GM21515 (cell line): ENCODE results near the gene SLC2A3.
"Not testable (repeated sequence)": the region's sequence is repeated elsewhere in the genome, so short reads cannot be mapped to it uniquely, and the experiment has no call there.

ENCODE experiments used
- ATAC-seq: cut with Tn5 transposase; IDR thresholded peaks from one replicate; pipeline ENCODE4 v1.9.1; 2021; ENCODE audit not compliant: unreplicated experiment

SLC2A3 gene

DNA sequence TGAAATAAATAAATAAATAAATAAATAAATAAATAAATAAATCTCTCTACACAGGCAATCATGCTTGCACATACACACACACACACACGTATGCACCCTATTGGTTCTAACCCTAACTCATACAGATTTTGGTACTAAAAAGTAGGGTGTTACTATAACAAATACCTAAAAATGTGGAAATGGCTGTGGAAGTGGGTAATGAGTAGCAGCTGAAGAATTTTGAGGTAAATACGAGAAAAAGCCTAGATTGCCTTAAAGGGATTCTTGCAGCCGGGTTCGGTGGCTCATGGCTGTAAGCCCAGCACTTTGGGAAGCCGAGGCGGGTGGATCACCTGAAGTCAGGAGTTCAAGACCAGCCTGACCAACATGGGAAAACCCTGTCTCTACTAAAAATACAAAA lies 15.7 kb upstream of the SLC2A3 start:
- no peak for ATAC-seq

DNA sequence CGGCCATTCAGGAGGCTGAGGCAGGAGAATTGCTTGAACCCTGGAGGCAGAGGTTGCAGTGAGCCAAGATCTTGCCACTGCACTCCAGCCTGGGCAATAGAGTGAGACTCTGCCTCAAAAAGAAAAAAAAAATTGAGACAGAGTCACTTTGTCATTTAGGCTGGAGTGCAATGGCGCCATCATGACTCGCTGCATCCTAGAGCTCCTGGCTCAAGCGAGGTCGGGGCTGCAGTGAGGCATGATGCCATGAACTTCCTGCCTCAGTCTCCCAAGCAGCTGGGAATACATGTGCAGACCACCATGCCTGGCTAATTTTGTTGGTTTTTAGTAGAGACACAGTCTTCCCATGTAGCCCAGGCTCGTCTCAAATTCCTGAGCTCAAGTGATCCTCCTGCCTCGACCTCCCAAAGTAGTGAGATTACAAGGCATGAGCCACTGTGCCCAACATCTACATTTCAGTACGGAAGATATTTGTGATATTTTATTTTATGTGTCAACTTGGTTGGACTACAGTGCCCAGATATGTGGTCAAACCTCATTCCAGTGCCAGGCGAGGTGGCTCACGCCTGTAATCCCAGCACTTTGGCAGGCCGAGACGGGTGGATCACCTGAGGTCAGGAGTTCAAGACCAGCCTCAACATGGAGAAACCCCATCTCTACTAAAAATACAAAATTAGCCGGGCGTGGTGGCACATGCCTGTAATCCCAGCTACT lies 14.4 kb upstream of the SLC2A3 start:
- not testable (repeated sequence) for ATAC-seq

DNA sequence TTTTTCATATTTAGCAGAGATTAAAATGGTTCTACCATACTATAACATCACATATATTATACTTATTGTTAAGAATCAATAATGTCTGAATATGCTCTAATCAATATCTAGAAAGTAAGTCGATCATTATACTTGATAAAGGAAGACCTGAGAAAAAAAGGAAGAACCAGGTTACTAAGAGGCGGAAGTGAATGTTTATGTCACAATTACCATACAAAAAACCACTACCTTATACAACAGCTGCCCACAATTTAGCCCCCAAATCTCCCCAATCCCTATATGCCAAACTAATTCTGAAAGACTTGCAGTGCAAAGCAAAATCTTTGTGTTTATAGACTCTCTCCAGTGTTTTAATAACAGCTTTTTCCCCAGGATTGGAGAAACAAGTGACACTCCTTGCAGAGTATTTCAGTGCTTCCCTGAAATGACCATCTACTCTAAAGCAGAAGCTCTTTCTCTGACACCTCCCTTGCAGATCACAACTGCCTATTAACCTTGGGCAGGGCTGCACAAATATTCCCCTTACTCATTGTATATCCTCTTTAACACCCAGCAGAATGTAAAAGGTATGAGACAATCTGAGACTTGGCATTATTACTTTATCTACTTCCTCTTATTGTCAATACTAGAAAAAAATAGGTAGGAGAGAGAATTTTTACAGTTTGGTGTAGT lies 12.7 kb upstream of the SLC2A3 start:
- ATAC-seq = no peak

DNA sequence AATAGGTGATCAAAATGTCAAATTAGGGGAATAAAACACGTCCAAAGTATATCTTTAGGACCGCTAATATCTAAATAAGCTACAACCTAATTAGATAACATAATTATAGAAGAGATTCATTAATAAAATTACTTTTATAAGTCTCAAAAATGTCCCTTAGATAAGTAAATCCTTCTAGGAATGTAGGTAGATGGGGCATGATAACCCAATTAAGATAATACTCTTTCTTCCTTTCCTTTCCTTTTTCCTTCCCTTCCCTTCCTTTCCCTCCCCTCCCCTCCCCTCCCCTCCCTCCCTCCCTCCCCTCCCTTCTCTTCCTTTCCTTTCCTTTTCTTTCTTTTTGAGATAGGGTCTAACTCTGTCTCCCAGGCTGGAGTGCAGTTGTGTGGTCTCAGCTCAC lies 11.0 kb upstream of the SLC2A3 start:
- no peak for ATAC-seq

DNA sequence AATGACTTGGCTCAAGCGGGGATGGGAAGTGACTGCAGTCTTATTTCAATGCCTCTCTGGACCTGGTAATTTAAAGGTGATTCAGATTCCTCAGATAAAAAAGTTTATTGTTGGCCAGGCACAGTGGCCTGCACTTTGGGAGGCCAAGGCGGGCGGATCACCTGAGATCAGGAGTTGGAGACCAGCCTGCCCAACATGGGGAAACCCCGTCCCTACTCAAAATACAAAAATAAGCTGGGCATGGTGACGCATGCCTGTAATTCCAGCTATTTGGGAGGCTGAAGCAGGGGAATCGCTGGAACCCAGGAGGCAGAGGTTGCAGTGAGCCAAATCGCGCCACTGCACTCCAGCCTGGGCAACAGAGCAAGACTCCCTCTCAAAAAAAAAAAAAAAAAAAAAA lies 8.8 kb upstream of the SLC2A3 start:
- ATAC-seq = not testable (repeated sequence)

DNA sequence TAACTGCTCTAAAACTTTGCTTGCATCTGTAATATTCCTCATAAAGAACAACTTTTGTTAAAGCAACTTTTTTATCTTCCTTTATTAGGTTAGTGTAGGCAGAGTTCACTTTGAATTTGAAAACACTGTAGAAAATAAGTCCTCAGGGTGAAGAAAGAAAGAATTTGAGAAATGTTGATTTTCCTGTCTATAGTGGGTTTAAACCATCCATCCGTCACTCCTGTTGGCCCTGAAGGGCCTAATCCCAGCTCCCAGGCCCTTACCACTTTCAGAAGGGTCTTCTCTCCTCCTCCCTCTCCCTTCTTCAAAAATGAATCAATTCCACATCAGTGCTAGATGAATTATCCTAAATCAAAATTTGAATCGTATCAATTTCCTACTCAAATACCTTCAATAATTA lies 4.9 kb upstream of the SLC2A3 start:
- no peak for ATAC-seq

DNA sequence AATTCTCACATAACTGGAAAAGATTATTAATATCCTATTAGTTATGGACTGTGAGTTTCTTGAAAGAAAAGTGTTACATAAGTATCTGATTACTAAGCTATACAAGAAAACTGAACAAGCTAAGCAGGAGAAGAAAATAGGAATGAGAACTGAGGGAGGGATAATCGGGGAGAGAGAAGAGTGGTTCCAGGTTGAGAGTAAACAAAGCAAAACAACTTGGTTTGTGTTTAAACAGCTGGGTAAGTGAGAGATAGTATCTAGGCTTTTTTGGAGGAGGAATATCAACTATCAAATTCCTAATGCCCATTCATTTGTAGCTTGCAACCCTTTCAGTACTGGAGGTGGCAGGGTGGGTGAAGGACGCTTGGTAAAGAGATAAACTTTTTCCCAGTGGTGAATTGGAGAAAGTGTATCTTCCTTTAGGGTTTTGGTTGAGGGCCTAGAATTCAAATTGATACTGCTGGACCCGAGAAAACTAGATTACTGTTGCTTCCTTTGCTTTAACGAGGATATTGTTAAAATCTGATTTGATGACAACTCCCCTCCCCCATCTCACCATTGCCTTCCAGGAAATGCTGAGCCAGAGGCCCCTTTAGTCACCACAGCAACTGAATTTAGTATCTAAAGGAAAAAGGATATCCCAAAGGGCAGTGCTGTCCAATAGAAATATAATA lies 2.0 kb upstream of the SLC2A3 start:
- ATAC-seq = no peak

DNA sequence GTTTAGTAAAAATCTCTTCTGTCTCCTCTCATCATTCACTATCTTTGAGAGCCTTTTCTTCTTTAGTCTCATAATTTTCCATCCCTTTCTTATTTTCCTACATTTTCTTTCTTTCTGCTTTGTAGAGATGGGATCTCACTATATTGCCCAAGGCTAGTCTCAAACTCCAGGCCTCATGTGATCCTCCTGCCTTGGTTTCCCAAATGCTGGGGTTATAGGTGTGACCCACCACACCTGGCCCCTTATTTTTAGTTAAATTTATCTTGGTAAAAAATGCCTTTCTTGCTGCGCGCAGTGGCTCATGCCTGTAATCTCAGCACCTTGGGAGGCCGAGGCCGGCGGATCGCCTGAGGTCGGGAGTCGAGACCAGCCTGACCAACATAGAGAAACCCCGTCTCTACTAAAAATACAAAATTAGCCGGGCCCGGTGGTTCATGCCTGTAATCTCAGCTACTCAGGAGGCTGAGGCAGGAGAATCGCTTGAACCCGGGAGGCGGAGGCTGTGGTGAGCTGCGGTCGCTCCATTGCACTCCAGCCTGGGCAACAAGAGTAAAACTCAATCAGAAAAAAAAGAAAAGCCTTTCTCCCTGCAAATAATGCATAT lies 996 bp downstream of the SLC2A3 start:
- no peak for ATAC-seq

DNA sequence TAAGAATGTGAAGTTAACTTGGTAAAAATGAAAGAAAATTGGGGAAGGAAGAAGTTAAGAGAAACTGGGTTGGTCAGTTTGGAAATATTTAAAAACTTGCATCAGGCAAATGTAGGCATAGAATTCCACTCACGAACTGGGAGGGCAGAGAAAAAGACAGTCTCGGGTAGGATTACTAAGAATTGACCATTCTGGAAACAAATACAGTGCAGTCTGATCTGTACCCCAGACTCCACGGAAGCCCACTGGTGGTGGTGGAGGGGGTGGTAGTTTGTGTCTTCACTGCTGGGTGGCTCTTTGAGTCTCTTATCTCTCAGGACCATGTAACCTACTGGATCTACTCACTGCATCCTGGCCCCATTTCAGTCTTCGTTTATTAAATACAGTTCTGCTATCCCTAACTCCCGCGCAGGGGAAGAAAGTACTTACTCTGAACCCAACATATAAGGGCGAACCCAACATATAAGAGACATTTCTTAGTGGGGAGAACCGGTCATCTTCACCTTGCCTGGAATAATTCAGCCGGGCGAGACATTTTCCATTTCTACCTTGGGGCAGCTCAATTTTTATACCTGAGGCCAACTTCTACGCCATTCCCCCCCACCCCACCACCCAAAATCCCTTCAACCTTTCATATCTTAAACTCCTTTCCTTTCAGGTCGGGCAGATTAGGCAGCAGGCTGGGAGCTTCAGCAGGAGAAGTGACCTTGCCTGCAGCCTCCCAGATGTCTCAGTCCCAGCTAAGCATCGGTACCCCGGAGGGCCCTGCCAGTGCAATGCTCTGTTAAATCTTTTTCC lies 1.7 kb downstream of the SLC2A3 start:
- no peak for ATAC-seq

DNA sequence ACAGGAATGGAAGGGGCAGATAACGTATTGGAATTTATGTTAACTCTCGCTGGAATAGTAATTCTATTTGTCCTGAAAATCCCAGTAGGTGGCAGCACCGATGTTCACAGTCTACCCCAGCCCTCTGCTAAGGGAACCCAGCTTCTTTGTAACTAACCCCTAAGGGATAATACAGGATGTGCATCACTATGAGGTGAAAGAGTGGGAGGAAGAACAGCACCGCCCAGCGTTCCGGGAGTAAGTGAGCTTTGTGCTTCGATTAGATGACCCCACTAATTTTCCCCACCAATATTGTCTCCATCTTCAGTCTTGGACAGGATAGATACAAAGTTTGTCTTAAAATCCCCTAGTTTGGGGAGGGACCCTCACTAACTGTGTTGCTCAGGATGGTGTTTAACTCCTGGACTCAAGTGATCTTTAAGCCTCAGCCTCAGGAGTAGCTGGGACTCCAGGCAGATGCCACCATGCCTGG lies 2.7 kb downstream of the SLC2A3 start:
- ATAC-seq = peak; percentile 75

DNA sequence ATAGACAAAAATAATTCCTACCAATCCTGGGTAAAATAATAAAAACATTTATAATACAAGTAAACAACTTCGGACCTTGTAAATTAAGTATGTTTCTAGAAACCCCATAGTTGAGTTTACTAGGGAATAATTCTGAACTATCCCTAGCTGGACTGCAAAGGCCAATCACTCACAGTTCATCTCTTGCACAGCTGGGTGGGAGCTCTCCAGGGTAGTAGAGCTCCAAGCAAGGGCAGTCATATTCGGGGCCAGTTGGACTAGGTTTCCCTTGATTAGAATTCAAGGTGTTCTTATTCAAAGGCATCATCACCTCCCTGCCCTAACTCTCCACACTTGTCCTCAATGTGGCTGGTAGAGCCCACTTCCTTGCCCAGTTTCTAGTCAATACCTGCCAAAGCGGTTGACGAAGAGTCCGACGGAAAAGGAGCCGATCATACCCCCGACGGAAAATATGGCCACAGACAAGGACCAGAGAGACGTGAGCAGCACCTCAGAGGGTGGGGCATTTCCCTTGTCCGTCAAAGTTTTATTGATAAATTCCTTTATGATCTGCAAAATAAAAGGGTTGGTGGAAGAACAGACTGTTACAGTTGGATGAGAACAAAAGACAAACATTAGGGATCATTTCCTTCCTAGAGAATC lies 3.3 kb downstream of the SLC2A3 start:
- not testable (repeated sequence) for ATAC-seq

DNA sequence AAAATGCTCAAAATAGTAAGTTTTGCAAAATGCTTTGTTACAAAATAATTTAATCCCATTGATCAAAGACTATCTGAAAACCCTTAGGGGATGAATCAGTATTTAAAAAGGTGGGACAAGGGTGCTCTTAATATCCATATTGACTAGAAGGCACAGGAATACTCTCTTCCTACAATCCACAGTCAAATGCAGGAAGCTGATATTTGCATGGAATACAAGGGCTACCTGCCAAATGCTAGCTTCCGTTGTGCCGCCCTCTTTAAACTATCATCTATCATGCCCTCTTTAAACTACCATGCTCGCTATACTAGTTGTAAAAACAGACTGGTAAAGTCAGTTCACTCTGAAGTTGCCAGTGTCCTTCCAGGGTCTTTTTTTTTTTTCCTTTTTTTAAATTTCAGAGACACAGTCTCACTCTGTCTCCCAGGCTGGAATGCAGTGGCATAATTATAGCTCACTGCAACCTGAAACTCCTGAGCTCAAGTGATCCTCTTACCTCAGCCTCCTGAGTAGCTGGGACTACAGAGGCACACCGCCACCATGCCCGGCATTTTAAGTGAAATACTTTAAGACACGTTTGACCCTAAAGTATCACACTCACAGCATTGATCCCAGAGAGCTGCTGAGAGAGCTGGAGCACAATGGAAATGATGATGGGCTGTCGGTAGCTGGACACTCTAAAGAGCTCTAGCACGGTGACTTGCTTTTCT lies 6.7 kb downstream of the SLC2A3 start:
- ATAC-seq = no peak

DNA sequence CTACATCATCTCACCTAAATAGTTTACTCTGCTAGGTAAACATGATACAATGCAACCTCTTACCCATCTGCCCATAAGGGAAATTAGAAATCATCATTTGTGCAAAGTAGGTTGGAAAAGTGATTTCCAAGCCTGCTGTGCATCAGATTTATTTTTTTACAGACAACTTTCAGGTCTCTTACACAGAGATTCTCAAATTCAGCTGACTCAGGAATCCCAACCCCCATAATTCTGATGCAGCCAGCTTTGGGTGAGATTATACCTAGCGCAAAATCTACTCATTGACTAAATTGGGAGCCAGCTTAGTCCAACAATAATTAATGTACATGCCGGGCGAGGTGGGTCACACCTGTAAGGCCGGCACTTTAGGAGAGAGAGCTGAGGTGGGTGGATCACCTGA lies 8.5 kb downstream of the SLC2A3 start:
- ATAC-seq = no peak

DNA sequence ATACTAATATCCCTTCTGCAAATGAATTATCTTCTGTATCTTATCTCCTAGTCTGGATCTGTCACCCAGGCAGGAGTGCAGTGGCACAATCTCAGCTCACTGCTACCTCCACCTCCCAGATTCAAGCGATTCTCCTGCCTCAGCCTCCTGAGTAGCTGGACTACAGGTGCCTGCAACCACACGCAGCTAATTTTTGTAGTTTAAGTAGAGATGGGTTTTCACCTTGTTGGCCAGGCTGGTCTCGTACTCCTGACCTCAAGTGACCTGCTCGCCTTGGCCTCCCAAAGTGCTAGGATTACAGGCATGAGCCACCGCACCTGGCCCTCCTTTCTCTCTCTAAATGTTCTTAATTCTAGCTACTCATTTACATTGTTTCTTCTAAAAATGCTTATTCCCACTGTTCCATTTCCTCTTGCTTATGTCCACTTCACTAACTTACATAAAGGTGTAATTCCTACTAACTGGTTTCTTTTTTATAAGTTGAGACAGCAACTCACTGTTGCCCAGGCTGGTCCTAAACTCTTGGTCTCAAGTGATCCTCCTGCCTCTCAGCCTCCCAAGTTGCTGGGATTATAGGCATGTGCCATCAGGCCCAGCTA lies 9.8 kb downstream of the SLC2A3 start:
- not testable (repeated sequence) for ATAC-seq

DNA sequence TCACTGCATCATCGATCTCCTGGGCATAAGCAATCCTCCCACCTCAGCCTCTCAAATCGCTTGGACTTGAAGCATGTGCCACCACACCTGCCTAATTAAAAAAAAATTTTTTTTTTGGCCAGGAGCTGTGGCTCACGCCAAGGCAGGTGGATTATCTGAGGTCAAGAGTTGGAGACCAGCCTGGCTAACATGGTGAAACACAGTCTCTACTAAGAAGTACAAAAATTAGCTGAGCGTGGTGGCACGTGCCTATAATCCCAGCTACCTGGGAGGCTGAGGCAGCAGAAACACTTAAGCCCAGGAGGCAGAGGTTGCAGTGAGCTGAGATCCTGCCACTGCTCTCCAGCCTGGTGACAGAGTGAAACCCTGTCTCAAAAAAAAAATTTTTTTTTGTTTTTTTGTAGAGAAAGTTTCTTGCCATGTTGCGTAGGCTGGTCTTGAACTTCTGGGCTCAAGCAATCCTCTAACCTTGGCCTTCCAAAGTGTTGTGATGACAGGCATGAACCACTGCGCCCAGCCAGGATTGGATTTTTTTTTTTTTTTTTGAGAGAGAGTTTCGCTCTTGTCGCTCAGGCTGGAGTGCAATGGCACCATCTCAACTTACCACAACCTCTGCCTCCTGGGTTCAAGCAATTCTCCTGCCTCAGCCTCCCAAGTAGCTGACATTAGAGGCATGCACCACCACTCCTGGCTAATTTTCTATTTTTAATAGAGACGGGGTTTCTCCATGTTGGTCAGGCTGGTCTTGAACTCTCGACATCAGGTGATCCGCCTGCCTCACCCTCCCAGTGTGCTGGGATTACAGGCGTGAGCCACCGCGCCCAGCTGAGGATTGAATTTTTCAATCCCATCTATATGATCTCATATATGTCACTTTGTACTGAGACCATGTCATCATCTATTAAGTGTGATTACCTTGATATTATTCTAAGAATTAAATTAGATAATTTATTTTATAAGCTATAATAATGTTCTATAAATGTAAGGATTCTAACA lies 12.4 kb downstream of the SLC2A3 start:
- no peak for ATAC-seq

DNA sequence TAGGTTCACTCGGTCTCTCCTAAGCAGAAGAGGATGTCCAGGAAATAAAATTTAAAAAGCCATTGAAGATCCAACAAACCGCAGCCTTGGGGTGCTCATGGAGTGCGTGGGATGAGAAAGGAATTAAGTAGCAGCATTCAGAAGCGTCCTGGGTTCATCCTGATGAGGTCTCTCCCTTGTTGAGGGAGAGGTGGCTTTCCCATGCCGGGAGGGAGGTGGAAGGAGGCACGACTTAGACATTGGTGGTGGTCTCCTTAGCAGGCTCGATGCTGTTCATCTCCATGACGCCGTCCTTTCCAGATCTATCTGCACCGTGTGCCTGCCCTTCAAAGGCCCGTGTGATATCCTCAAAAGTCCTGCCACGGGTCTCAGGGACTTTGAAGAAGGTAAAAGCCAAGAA lies 14.8 kb downstream of the SLC2A3 start:
- ATAC-seq = not testable (repeated sequence)

DNA sequence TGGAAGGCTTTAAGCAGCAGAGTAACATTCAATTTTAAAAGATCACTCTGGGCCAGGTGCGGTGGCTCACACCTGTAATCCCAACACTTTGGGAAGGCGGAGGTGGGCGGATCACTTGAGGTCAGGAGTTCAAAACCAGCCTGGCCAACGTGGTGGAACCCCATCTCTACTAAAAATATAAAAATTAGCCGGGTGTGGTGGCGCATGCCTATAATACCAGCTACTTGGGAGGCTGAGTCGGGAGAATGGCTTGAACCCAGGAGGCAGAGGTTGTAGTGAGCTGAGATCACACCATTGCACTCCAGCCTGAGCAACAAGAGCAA lies 17.8 kb downstream of the SLC2A3 start:
- ATAC-seq = not testable (repeated sequence)
